GM21528 (cell line): Measurements from ENCODE around the gene BEGAIN.
"Not testable (repeated sequence)": the region's sequence is repeated elsewhere in the genome, so short reads cannot be mapped to it uniquely, and the experiment has no call there.

Experiments used
- ATAC-seq: cut with Tn5 transposase; IDR thresholded peaks from one replicate; pipeline ENCODE4 v1.9.1; 2021; ENCODE audit warnings: mild to moderate bottlenecking, moderate library complexity; ENCODE audit not compliant: unreplicated experiment, low FRiP score

Gene BEGAIN

GRCh38 chr14:100530270-100531072 lies 56.7 kb downstream of the BEGAIN start:
- no peak for ATAC-seq

GRCh38 chr14:100529561-100530031 lies 57.6 kb downstream of the BEGAIN start:
- ATAC-seq, result no peak

- no peak for ATAC-seq
These were observed 58.2 kb downstream of the BEGAIN start for GRCh38 chr14:100528962-100529560.

GRCh38 chr14:100526632-100527031 lies 60.6 kb downstream of the BEGAIN start:
- ATAC-seq, result no peak

- no peak for ATAC-seq
These were observed 61.2 kb downstream of the BEGAIN start for GRCh38 chr14:100526057-100526456.

- no peak for ATAC-seq
These were observed 61.6 kb downstream of the BEGAIN start for GRCh38 chr14:100525615-100526014.

- no peak for ATAC-seq
These were observed 62.3 kb downstream of the BEGAIN start for GRCh38 chr14:100524933-100525243.

GRCh38 chr14:100524233-100524932 lies 62.8 kb downstream of the BEGAIN start:
- ATAC-seq, result no peak

GRCh38 chr14:100523843-100524169 lies 63.4 kb downstream of the BEGAIN start:
- no peak for ATAC-seq

- ATAC-seq, result no peak
These were observed 63.9 kb downstream of the BEGAIN start for GRCh38 chr14:100523131-100523842.

GRCh38 chr14:100522616-100523099 lies 64.6 kb downstream of the BEGAIN start:
- no peak for ATAC-seq

- ATAC-seq, result not testable (repeated sequence)
These were observed 81.2 kb downstream of the BEGAIN start for GRCh38 chr14:100506053-100506452.

GRCh38 chr14:100504372-100505078 lies 82.7 kb downstream of the BEGAIN start:
- ATAC-seq, result no peak

GRCh38 chr14:100503251-100503650 lies 84.0 kb downstream of the BEGAIN start:
- ATAC-seq, result no peak

GRCh38 chr14:100502622-100503220 lies 84.5 kb downstream of the BEGAIN start:
- ATAC-seq, result no peak

- ATAC-seq, result no peak
These were observed 87.1 kb downstream of the BEGAIN start for GRCh38 chr14:100500128-100500527.

- ATAC-seq, result no peak
These were observed 89.1 kb downstream of the BEGAIN start for GRCh38 chr14:100498068-100498467.

- no peak for ATAC-seq
These were observed 91.3 kb downstream of the BEGAIN start for GRCh38 chr14:100495917-100496316.

- no peak for ATAC-seq
These were observed 92.6 kb downstream of the BEGAIN start for GRCh38 chr14:100494645-100495044.

GRCh38 chr14:100490252-100490651 lies 97.0 kb downstream of the BEGAIN start:
- no peak for ATAC-seq
